Astrocyte of the cerebellum (primary cell): ENCODE measurements around the gene NDUFB7.
A peak's percentile ranks its signal among the peaks of the same experiment; 100 is the strongest.

Experiments used
- DNase-seq: peaks from one replicate; pipeline ENCODE4 v3.0.0-alpha.2; 2011; ENCODE audit warnings: low read depth
- H3K4me3 ChIP-seq: 2 replicates; pipeline ENCODE4 v1.5.1; 2011; ENCODE audit warnings: mild to moderate bottlenecking, low read depth, low read length, moderate library complexity
- CTCF ChIP-seq: IDR thresholded peaks from 2 replicates; pipeline ENCODE4 v1.5.1; 2012; ENCODE audit warnings: low read length, low read depth, moderate library complexity, mild to moderate bottlenecking; ENCODE audit errors: missing control alignments
- in situ Hi-C: cut with HindIII; loops from 2 replicates; pipeline ENCODE4 v1.10.0; 2017; ENCODE audit warnings: low sequenced_read_pairs

Gene NDUFB7

GRCh38 chr19:14520543-14520942, 51.3 kb downstream of the NDUFB7 start:
- DNase-seq: no peak
- H3K4me3 ChIP-seq: no peak overlapping the region
- no peak for TF ChIP-seq CTCF
- in situ Hi-C loops: loop anchor here (25.0 kb wide), 1 partner anchor 108 kb away; the partner anchor contains the start of gene DDX39A

- DNase-seq: no peak
- in situ Hi-C loops: loop anchor here (25.0 kb wide), 1 partner anchor 108 kb away; the partner anchor contains the start of gene DDX39A
- no peak overlapping the region for H3K4me3 ChIP-seq
- TF ChIP-seq CTCF: no peak
Observed at GRCh38 chr19:14519860-14520407, 51.9 kb downstream of the NDUFB7 start.

- in situ Hi-C loops: loop anchor here (25.0 kb wide), 1 partner anchor 107 kb away; the partner anchor contains the start of gene DDX39A
- no peak for DNase-seq
- TF ChIP-seq CTCF: no peak
- no peak overlapping the region for H3K4me3 ChIP-seq
Observed at GRCh38 chr19:14519245-14519859, 52.5 kb downstream of the NDUFB7 start.

GRCh38 chr19:14517840-14518505, 53.9 kb downstream of the NDUFB7 start, which contains the start of gene DNAJB1:
Gene DNAJB1 (minus strand): TSS chr19:14518397. CDS start chr19:14518349, 48 bp downstream.
- DNase-seq: no peak
- in situ Hi-C loops: loop anchor here (25.0 kb wide), 1 partner anchor 106 kb away; the partner anchor contains the start of gene DDX39A
- peak within 1 kb of the TSS; percentile 86 for H3K4me3 ChIP-seq
- no peak for TF ChIP-seq CTCF

- H3K4me3 ChIP-seq: peak overlapping the region; percentile 86
- no peak for TF ChIP-seq CTCF
- in situ Hi-C loops: loop anchor here (25.0 kb wide), 1 partner anchor 105 kb away; the partner anchor contains the start of gene DDX39A
- no peak for DNase-seq
Observed at GRCh38 chr19:14517446-14517839, 54.4 kb downstream of the NDUFB7 start.

GRCh38 chr19:14516746-14517438, 55.0 kb downstream of the NDUFB7 start:
- peak overlapping the region; percentile 86 for H3K4me3 ChIP-seq
- DNase-seq: no peak
- in situ Hi-C loops: loop anchor here (25.0 kb wide), 1 partner anchor 105 kb away; the partner anchor contains the start of gene DDX39A
- no peak for TF ChIP-seq CTCF
